NCI-H2227 (cell line): Measurements from ENCODE around the gene TIGAR.
A peak's percentile ranks its signal among the peaks of the same experiment; 100 is the strongest.

ENCODE experiments used
- DNase-seq: peaks from one replicate; lab custom pipeline; 2025; ENCODE audit not compliant: unreplicated experiment; lab: John Stamatoyannopoulos, UW

TIGAR gene

DNA sequence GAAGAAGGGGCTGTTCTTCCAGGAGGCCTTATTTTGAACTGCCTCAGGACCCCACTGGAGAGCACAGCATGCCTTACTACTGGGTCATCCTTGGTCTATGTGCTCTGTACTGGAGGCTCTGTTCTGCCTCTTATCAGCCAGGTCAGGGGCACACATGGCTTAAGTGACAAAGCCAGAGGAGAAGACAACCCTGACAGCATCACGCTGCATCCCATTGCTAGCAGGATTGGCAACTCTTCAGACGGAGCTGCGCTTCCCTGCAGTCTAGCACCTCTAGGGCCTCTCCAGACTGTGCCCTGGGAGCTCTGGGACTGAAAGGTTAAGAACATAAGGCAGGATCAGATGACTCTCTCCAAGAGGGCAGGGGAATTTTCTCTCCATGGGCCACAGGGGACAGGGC is 17.3 kb upstream of the TIGAR start:
- DNase-seq, result no peak

- peak; percentile 70 for DNase-seq
Observed at GRCh38 chr12:4307593-4308333, 13.2 kb upstream of the TIGAR start.

DNA sequence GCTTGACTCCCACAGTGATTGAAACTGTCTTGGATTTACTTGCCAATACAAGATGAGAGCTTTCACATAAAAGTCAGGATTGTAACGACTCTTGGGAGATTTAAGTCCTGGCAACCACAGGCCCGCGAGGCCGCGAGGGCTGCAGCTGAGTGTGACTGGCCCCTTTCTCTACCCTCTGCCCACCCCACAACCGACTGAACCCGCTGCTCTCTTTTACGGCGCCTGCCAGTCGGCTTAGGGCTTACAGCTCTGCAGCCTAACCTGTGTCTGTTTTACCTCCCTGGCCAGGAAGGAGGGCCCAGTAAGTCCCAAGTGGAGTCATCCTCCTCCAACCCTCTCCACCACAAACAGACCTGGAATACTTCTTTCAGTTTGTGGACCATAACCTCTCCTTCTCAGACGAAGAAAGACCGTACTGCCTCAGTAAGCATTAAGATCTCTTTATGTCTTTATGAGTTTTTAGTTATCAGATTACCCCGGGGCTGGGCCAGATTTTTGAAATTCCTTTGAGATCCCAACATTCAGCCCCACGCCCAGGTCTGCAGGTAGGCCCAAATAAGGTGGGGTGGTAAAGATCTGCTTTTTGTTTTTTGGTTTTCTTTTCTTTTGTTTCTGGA is 12.6 kb upstream of the TIGAR start:
- DNase-seq, result no peak

GRCh38 chr12:4311776-4312175 is 9.2 kb upstream of the TIGAR start:
- no peak for DNase-seq

GRCh38 chr12:4312251-4312650 is 8.8 kb upstream of the TIGAR start:
- DNase-seq, result no peak

DNA sequence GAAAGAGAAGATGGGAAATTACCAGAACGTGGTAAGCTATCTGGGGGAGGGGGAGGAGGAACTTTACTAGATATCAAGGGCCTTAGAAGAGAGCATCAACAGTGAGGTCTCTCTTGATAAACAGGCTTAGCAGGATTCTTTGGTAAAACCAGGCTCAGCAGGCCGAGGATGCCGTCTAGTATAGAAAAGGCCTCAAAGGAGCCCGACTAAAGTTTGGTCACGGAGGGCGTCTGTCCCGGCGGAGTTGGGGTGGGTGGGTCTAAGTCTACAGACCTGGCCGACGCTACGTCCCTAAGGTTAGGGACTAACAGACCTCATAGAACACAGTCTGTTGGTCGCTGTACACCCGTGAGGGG is 538 bp upstream of the TIGAR start:
- DNase-seq, result no peak

DNA sequence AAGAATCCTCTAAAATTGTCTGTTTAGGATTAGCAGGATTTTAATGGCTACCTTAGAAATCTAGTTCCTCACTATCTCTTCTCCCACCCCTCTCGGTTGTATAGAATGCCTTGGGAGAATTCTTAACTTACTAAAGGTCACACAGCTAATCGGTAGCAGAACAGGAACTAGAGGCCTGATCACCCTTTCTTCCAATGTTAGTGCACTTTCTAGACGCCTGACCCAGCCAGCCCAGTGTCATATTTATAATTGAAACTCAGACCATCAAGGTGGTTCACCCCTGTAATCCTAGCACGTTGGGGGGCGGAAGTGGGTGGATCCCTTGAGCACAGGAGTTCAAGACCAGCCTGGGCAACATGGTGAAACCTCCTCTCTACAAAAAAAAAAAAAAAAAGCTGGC is 1.7 kb downstream of the TIGAR start:
- DNase-seq, result no peak

GRCh38 chr12:4323396-4323795 is 2.4 kb downstream of the TIGAR start:
- DNase-seq, result no peak

DNA sequence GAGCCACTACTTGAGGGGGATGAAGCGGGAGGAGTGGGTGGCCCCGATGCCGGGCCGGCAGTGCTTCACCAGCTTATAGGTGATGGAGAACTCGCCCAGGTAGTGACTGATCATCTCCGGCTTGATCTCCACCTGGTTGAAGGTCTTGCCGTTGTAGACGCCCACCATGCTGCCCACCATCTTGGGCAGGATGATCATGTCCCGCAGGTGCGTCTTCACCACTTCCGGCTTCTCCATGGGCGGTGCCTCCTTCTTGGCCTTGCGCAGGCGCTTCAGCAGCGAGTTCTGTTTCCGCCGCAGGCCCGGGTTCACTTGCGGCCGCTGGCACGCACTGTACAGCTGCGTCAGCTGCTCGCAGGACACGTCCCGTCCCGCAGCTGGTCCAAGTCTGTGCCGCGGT is 3.4 kb downstream of the TIGAR start:
- no peak for DNase-seq

GRCh38 chr12:4325966-4326365 is 5.0 kb downstream of the TIGAR start:
- DNase-seq, result no peak

DNA sequence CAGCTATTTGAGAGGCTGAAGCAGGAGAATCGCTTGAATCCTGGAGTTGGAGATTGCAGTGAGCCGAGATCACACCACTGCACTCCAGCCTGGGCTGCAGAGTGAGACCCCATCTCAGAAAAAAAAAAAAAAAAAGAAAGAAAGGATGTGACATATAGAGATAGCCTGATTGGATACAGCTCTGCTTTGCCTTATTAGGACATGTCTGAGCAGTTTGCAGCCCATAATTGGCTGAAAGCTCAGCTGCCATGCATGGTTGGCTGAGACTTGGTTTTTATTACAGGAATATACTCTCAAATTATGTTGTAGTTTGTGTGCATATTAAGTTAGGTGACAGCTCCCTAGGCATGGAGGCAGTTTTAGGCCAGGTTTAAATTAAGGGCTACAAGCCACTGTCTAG is 6.3 kb downstream of the TIGAR start:
- DNase-seq, result no peak

- no peak for DNase-seq
Observed at GRCh38 chr12:4330203-4330602, 9.2 kb downstream of the TIGAR start.

DNA sequence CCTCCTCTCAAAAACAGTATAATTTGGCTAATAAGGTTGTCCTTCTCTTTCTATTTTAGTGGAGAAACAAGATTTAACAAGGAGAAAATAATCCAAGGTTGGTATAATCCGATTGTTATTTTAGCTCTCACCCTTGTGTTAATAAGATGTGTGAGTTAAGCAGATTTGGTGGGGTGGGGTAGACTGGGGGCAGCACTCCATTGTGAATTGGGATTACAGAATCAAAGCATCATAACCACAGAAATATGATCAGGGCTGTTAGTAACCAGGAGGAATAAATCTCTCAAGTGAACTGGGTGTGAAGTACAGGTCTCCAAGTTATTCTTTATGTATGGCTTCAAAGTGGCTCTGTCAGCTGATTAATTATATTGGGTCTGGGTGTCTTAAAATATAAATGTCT is 10.2 kb downstream of the TIGAR start:
- no peak for DNase-seq

- DNase-seq, result no peak
Observed at GRCh38 chr12:4331842-4332241, 10.8 kb downstream of the TIGAR start.

- DNase-seq, result no peak
Observed at GRCh38 chr12:4346931-4347330, 25.9 kb downstream of the TIGAR start.

- DNase-seq, result peak; percentile 3
Observed at GRCh38 chr12:4353785-4354208, 32.8 kb downstream of the TIGAR start.

DNA sequence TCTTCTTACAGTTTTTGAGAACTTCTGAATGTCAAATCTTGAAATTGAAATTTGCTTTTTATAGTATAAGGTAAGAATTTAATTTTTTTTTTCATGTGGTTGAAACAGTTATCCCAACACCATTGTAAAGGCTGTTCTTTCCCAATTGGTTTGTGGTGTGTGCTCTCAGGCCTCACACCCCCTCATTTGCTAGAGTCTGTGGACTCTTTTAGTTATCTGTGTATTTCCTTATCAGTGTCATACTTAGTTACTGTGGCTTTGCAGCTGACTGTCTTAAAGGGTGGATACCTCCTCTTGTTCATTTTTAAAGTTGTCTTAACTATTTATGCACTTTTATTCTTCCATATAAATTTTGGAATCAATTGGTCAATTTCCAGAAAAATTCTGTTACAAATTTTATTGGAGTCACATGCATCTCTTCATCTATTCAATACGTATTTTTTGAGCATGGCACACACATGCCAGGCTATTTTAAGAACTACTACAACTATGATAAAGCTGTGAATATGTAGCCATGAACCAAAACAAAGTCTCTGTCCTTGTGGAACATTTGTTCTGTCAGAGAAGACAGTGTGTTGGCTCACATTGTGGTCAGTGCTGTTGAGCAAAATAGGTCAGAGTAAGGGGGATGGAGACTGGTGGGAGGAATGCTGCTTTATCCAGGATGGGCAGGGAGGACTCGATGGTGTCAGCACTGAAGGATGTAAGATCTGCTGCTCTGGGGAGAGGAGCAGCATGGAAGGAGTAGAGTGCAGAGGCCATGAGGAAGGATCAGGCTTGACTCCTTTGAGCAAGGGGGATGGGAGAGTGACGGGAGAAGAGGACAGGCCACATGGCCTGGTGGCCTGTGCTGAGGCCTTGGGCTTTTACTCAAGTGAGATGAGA is 34.4 kb downstream of the TIGAR start:
- DNase-seq, result no peak

GRCh38 chr12:4356041-4356327 is 35.0 kb downstream of the TIGAR start:
- peak; percentile 64 for DNase-seq

- no peak for DNase-seq
Observed at GRCh38 chr12:4366090-4366489, 45.1 kb downstream of the TIGAR start.

- no peak for DNase-seq
Observed at GRCh38 chr12:4369548-4369947, 48.5 kb downstream of the TIGAR start.

DNA sequence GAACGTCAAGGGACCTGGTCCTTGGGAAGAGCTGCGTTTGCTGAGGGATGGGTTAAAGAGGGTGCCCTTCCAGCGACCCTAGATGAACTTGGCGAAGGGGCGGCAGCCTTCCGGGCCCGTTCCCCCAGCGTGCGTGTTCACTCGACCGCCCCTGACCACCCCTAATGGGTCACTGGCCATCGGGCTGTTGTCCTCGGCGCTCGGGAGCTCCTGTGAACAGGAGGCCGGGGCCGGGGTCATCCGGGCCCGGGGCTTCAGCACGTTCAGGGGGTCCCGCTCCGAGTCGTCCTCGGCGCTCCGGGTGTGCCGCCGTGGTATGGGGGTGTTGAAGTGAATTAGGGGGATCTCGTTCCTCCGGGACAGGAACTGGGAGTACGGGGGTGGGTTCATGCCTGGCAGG is 49.3 kb downstream of the TIGAR start:
- no peak for DNase-seq

GRCh38 chr12:4372653-4373052 is 51.6 kb downstream of the TIGAR start:
- DNase-seq, result no peak
